Cerebellar cortex (tissue), 1 donor: ENCODE data around the gene KIN.
"Not testable (repeated sequence)": the region's sequence is repeated elsewhere in the genome, so short reads cannot be mapped to it uniquely, and the experiment has no call there.

ENCODE experiments used
- DNase-seq: peaks from one replicate; pipeline ENCODE4 v3.0.0-alpha.2; 2015; ENCODE audit warnings: low spot score

KIN gene

GRCh38 chr10:7734821-7735220, 53.0 kb downstream of the KIN start:
- no peak for DNase-seq

- DNase-seq = no peak
Measured at GRCh38 chr10:7722927-7723529, 64.8 kb downstream of the KIN start.

GRCh38 chr10:7720478-7720877, 67.3 kb downstream of the KIN start:
- DNase-seq = no peak

- no peak for DNase-seq
Measured at GRCh38 chr10:7718685-7719084, 69.1 kb downstream of the KIN start.

- no peak for DNase-seq
Measured at GRCh38 chr10:7717767-7718166, 70.0 kb downstream of the KIN start.

- DNase-seq = no peak
Measured at GRCh38 chr10:7715515-7715914, 72.3 kb downstream of the KIN start.

- DNase-seq = not testable (repeated sequence)
Measured at GRCh38 chr10:7711075-7711474, 76.7 kb downstream of the KIN start.

- no peak for DNase-seq
Measured at GRCh38 chr10:7710446-7710845, 77.3 kb downstream of the KIN start.

- DNase-seq = no peak
Measured at GRCh38 chr10:7708832-7709231, 79.0 kb downstream of the KIN start.

GRCh38 chr10:7707858-7708622, 79.8 kb downstream of the KIN start:
- no peak for DNase-seq

GRCh38 chr10:7707102-7707501, 80.7 kb downstream of the KIN start:
- DNase-seq = no peak

GRCh38 chr10:7706534-7707073, 81.2 kb downstream of the KIN start:
- no peak for DNase-seq

GRCh38 chr10:7705341-7705740, 82.5 kb downstream of the KIN start:
- DNase-seq = no peak

- no peak for DNase-seq
Measured at GRCh38 chr10:7704071-7705016, 83.4 kb downstream of the KIN start.

GRCh38 chr10:7703140-7703539, 84.7 kb downstream of the KIN start, which contains the start of gene ITIH2:
Gene ITIH2 (plus strand): TSS chr10:7703316. CDS start chr10:7703435, 119 bp downstream.
- DNase-seq = no peak

- DNase-seq = no peak
Measured at GRCh38 chr10:7702288-7702812, 85.4 kb downstream of the KIN start.

- DNase-seq = no peak
Measured at GRCh38 chr10:7701158-7701742, 86.5 kb downstream of the KIN start.
